Measurements from ENCODE around the gene ARHGAP33.
A peak's percentile ranks its signal among the peaks of the same experiment; 100 is the strongest.

The ARHGAP33 gene

GRCh38 chr19:35789978-35790944, 14.9 kb downstream of the ARHGAP33 start:
- Histone ChIP-seq H3K36me3 (ENCODE audit: insufficient read depth, low read length) (peaks cover 13% of the 10 kb centered on the region), H3K4me1 (ENCODE audit: insufficient read depth, low read length) (no peaks in the 10 kb centered on the region), H3K27ac (ENCODE audit: low read length) (no peak overlapping the region), H3K79me2 (ENCODE audit: insufficient read depth, low read length) (no peaks in the 10 kb centered on the region), H3K9me3 (ENCODE audit: insufficient read depth, low read length, severe bottlenecking) (no peaks in the 10 kb centered on the region), H3K4me2 (ENCODE audit: insufficient read depth, low read length) (no peak overlapping the region), H3K4me3 (ENCODE audit: low read depth in 1 of 2, low read length in 2 of 2) (no peak overlapping the region), H2AFZ (ENCODE audit: low read depth, low read length) (no peak overlapping the region), H3K9ac (ENCODE audit: low read depth, low read length) (no peak overlapping the region), H3K27me3 (ENCODE audit: insufficient read depth, low read length, poor library complexity) (no peaks in the 10 kb centered on the region), H4K20me1 (ENCODE audit: insufficient read depth, low read length) (peaks cover 4% of the 10 kb centered on the region)
- no peak for DNase-seq
- peak; percentile 12; the same call in 1 of the 3 replicates for ATAC-seq (ENCODE audit: insufficient read depth, low read depth)
- TF ChIP-seq CTCF (IDR thresholded peaks at IDR 0.05; ENCODE audit: borderline replicate concordance, extremely low read depth, low read length, poor library complexity, severe bottlenecking) (no peak), EZH2 (IDR thresholded peaks at IDR 0.05; ENCODE audit: borderline replicate concordance, low read depth, low read length, severe bottlenecking) (no peak)

- no peaks in the 10 kb centered on the region for H3K79me2 ChIP-seq (ENCODE audit: insufficient read depth, low read length)
- TF ChIP-seq EZH2 (IDR thresholded peaks at IDR 0.05; ENCODE audit: borderline replicate concordance, low read depth, low read length, severe bottlenecking) (no peak), CTCF (IDR thresholded peaks at IDR 0.05; ENCODE audit: borderline replicate concordance, extremely low read depth, low read length, poor library complexity, severe bottlenecking) (peak; percentile 54)
- H3K4me1 ChIP-seq (ENCODE audit: insufficient read depth, low read length), result no peaks in the 10 kb centered on the region
- H3K4me3 ChIP-seq (ENCODE audit: low read depth in 1 of 2, low read length in 2 of 2), result no peak overlapping the region
- no peaks in the 10 kb centered on the region for H3K9me3 ChIP-seq (ENCODE audit: insufficient read depth, low read length, severe bottlenecking)
- H2AFZ ChIP-seq (ENCODE audit: low read depth, low read length), result no peak overlapping the region
- H4K20me1 ChIP-seq (ENCODE audit: insufficient read depth, low read length), result peaks cover 4% of the 10 kb centered on the region
- H3K4me2 ChIP-seq (ENCODE audit: insufficient read depth, low read length), result no peak overlapping the region
- H3K27me3 ChIP-seq (ENCODE audit: insufficient read depth, low read length, poor library complexity), result no peaks in the 10 kb centered on the region
- H3K36me3 ChIP-seq (ENCODE audit: insufficient read depth, low read length), result peaks cover 6% of the 10 kb centered on the region; the same call in 1 of the 2 replicates
- H3K9ac ChIP-seq (ENCODE audit: low read depth, low read length), result no peak overlapping the region
- peak; percentile 65 for ATAC-seq (ENCODE audit: insufficient read depth, low read depth)
- peak; percentile 31 for DNase-seq
- H3K27ac ChIP-seq (ENCODE audit: low read length), result no peak overlapping the region
Observed at GRCh38 chr19:35790981-35791813, 15.8 kb downstream of the ARHGAP33 start.

- ATAC-seq (ENCODE audit: insufficient read depth, low read depth) (no peak), DNase-seq (no peak)
- Histone ChIP-seq H3K9me3 (ENCODE audit: insufficient read depth, low read length, severe bottlenecking) (no peaks in the 10 kb centered on the region), H3K79me2 (ENCODE audit: insufficient read depth, low read length) (no peaks in the 10 kb centered on the region), H3K27ac (ENCODE audit: low read length) (no peak overlapping the region), H3K4me1 (ENCODE audit: insufficient read depth, low read length) (no peaks in the 10 kb centered on the region), H3K36me3 (ENCODE audit: insufficient read depth, low read length) (0 out of 2 replicates have a peak, but pooled peaks cover 1% of the 10 kb centered on the region), H3K27me3 (ENCODE audit: insufficient read depth, low read length, poor library complexity) (no peaks in the 10 kb centered on the region), H3K4me2 (ENCODE audit: insufficient read depth, low read length) (no peak overlapping the region), H4K20me1 (ENCODE audit: insufficient read depth, low read length) (peaks cover 4% of the 10 kb centered on the region), H2AFZ (ENCODE audit: low read depth, low read length) (no peak overlapping the region), H3K9ac (ENCODE audit: low read depth, low read length) (no peak overlapping the region), H3K4me3 (ENCODE audit: low read depth in 1 of 2, low read length in 2 of 2) (no peak overlapping the region)
- TF ChIP-seq CTCF (IDR thresholded peaks at IDR 0.05; ENCODE audit: borderline replicate concordance, extremely low read depth, low read length, poor library complexity, severe bottlenecking) (no peak), EZH2 (IDR thresholded peaks at IDR 0.05; ENCODE audit: borderline replicate concordance, low read depth, low read length, severe bottlenecking) (no peak)
Observed at GRCh38 chr19:35791814-35792279, 16.5 kb downstream of the ARHGAP33 start.

Measured in DND-41 (cell line).